ENCODE measurements around the gene GAS2. TPM values are rescaled to one million over a fixed set of nuclear protein-coding genes. Genes with fewer than 3 reads are reported as not detected.

GAS2 gene
- total and polyA plus RNA-seq, 2 donors (not counting 1 experiment from before 2014, with no cell fraction given), result 2.5 to 6.5 TPM

DNA sequence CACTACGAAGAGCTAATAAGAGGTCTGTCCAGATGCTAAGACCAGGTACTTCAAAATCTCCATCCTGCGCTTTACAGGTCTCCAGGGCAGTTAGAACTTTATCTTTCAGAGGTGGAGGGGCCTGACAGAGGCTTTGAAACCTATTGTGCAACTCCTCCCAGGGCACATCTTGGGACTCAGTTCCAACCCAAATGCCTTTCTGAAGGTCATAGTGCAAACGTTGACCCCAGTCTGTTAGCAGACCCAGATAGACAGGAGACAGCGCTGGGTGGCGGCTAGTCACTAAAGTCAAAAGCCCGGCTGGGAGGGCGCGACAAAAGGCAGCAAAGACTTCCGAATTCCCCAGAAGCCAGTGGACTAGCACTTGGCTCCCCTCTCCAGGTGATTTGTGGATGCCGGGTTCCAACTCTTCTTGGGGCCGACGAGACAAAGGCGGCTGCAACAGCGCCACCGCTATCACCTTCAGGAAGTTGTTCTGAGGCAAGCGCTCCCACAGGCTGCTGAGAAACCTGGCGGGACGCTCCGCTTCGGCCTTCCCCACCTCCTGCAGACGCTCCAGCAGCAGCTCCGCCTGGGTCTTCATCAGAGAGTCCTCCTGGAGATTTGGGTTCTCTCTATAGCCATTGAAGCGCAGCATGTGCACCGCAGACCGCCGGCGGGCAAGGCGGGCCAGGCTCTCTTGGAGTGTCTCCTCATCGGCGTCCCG, 41.5 kb upstream of the GAS2 start:
- H3K36me3 ChIP-seq (replicated peaks in 1 of 2; ENCODE audit: control extremely low read depth in 1 of 2, control insufficient read depth in 1 of 2, extremely low read depth in 1 of 2, insufficient read depth in 2 of 2, low read length in 1 of 2), result peaks cover 3 to 6% of the 10 kb centered on the region in 2 experiments
- peaks cover 1% of the 10 kb centered on the region for H3K9me3 Mint-ChIP-seq (ENCODE audit: insufficient read depth)
- H3K27me3 ChIP-seq (replicated peaks in 1 of 4; ENCODE audit: control extremely low read depth in 1 of 4, control insufficient read depth in 3 of 4, insufficient read depth in 4 of 4, low read length in 3 of 4), result no peaks in the 10 kb centered on the region
- peaks cover 44% of the 10 kb centered on the region for H3K4me1 Mint-ChIP-seq
- peak overlapping the region; percentile 93 for H3K9ac ChIP-seq (ENCODE audit: low read length)
- DNase-seq (no peak), ATAC-seq (ENCODE audit: low read depth) (peak; percentile 21)
- H3K4me3 Mint-ChIP-seq, result peak overlapping the region; percentile 99
- intact Hi-C loops (cut with micrococcal nuclease), result loop anchor here (1.0 kb wide), 1 partner anchor 204 kb away; the partner anchor contains the start of gene SVIP
- peak overlapping the region; percentile 78 for H3K4me2 ChIP-seq (replicated peaks; ENCODE audit: low read depth, low read length, poor library complexity, severe bottlenecking)
- peak overlapping the region; percentile 99 for H3K27ac Mint-ChIP-seq
- H3K4me1 ChIP-seq (ENCODE audit: control insufficient read depth in 2 of 2, insufficient read depth in 2 of 2, low read length in 2 of 2), result peaks cover 27% of the 10 kb centered on the region in 2 donors
- H3K27me3 Mint-ChIP-seq, result no peaks in the 10 kb centered on the region
- peak overlapping the region; percentile 78 to 99 (median 92) for H3K4me3 ChIP-seq (ENCODE audit: control extremely low read depth in 1 of 5, extremely low read depth in 1 of 5, insufficient read depth in 1 of 5, low read depth in 2 of 5, low read length in 4 of 5)
- H3K9me3 ChIP-seq (ENCODE audit: control extremely low read depth in 1 of 3, control insufficient read depth in 2 of 3, insufficient read depth in 1 of 3, low read length in 2 of 3), result no peaks in the 10 kb centered on the region
- H4K20me1 ChIP-seq (ENCODE audit: control insufficient read depth, insufficient read depth, low read length, poor library complexity, severe bottlenecking), result peaks cover 6% of the 10 kb centered on the region
- ChIA-PET CTCF (interaction anchor here (0.8 to 1.5 kb wide), 3 partner anchors 10 to 205 kb away, joined by 3 to 7 read pairs (median 3); partner anchors contain the start of gene SVIP), POLR2A (no interaction called here)
- no peak for TF ChIP-seq EZH2 (IDR thresholded peaks at IDR 0.05; ENCODE audit: borderline replicate concordance, insufficient read depth, low read depth, low read length, poor library complexity, severe bottlenecking)
- TF ChIP-seq, protein P1, sequence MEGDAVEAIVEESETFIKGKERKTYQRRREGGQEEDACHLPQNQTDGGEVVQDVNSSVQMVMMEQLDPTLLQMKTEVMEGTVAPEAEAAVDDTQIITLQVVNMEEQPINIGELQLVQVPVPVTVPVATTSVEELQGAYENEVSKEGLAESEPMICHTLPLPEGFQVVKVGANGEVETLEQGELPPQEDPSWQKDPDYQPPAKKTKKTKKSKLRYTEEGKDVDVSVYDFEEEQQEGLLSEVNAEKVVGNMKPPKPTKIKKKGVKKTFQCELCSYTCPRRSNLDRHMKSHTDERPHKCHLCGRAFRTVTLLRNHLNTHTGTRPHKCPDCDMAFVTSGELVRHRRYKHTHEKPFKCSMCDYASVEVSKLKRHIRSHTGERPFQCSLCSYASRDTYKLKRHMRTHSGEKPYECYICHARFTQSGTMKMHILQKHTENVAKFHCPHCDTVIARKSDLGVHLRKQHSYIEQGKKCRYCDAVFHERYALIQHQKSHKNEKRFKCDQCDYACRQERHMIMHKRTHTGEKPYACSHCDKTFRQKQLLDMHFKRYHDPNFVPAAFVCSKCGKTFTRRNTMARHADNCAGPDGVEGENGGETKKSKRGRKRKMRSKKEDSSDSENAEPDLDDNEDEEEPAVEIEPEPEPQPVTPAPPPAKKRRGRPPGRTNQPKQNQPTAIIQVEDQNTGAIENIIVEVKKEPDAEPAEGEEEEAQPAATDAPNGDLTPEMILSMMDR (IDR thresholded peaks at IDR 0.05), result peak; percentile 38
- peaks cover 39% of the 10 kb centered on the region for H3K79me2 ChIP-seq (ENCODE audit: control insufficient read depth, insufficient read depth, low read length)
- peak overlapping the region; percentile 99 for H2AFZ ChIP-seq (ENCODE audit: insufficient read depth, low read depth, low read length, poor library complexity, severe bottlenecking)
- 6% methylated on average over 30 of the region's 31 CpGs for WGBS (ENCODE audit: insufficient coverage)
- H3K27ac ChIP-seq (ENCODE audit: low read length in 2 of 2), result peak overlapping the region; percentile 86 to 92

Data from B cell (primary cell).